ENCODE measurements around the gene SHISA2. TPM values are rescaled to one million over a fixed set of nuclear protein-coding genes. Genes with fewer than 3 reads are reported as not detected.
A peak's percentile ranks its signal among the peaks of the same experiment; 100 is the strongest.
"Not testable (repeated sequence)": the region's sequence is repeated elsewhere in the genome, so short reads cannot be mapped to it uniquely, and the experiment has no call there.

Gene SHISA2
- 10 to 100 TPM; 13.2 to 20.1 TPM for total RNA-seq
- 1 to 10 TPM in 1 of 2 donors, under 1 TPM in 1; 0.68 to 4.4 TPM for polyA plus RNA-seq
- long read RNA-seq, donor 1, transcript SHISA2-201 (2 exons, 2,860 nt): major isoform, 35 of 35 reads
- long read RNA-seq, donor 1, partial matches to known transcripts: 0 of 35 reads
- long read RNA-seq, donor 1, other reads (novel, unspliced or antisense): 0 of 35 reads
- long read RNA-seq, donor 2, transcript SHISA2-201 (2 exons, 2,860 nt): major isoform, 9 of 9 reads
- long read RNA-seq, donor 2, partial matches to known transcripts: 0 of 9 reads
- long read RNA-seq, donor 2, other reads (novel, unspliced or antisense): 0 of 9 reads
- long read RNA-seq, donor 3, transcript SHISA2-201 (2 exons, 2,860 nt): major isoform, 13 of 13 reads
- long read RNA-seq, donor 3, partial matches to known transcripts: 0 of 13 reads
- long read RNA-seq, donor 3, other reads (novel, unspliced or antisense): 0 of 13 reads
- long read RNA-seq, donor 4, transcript SHISA2-201 (2 exons, 2,860 nt): major isoform, 15 of 15 reads
- long read RNA-seq, donor 4, partial matches to known transcripts: 0 of 15 reads
- long read RNA-seq, donor 4, other reads (novel, unspliced or antisense): 0 of 15 reads
- long read RNA-seq, donor 5, transcript SHISA2-201 (2 exons, 2,860 nt): major isoform, 27 of 27 reads
- long read RNA-seq, donor 5, partial matches to known transcripts: 0 of 27 reads
- long read RNA-seq, donor 5, other reads (novel, unspliced or antisense): 0 of 27 reads

DNA sequence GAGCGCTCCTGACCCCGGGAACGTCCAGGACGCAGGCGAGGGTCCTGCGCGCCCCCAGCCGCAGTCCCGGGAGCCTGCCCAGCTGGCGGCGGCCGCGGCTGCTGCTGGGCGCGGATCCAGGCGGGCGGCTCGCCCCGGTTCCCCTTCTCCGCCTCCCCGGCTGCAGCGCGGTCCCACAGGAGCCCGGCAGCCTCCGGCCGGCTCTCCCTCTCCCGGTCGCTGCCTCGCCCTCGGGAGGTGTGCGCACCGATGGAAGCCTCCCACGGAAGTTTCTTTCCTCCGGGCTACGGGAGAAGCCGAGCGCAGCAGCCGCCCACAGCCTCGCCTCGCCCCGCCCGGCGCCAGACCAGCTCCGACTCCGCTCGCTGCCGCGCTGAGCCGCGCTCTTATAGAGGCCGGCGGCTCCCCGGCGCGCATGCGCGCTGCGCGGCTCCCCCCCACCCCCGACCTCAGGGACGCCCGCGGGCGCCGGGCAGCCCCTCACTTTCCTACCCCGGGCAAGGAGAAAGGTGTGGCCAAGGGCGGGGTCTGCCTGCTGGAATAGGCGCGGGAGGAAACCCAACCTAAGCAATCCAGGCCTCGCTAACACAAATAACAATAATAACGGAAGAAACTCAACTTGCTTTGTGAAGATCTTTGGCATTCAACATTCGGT lies at the start of gene SHISA2:
Gene SHISA2, minus strand, starts transcription at position 360 of the 655 bp plus-strand sequence. CDS start 1,041 bp downstream, outside the sequence.
- TF ChIP-seq, protein P1, sequence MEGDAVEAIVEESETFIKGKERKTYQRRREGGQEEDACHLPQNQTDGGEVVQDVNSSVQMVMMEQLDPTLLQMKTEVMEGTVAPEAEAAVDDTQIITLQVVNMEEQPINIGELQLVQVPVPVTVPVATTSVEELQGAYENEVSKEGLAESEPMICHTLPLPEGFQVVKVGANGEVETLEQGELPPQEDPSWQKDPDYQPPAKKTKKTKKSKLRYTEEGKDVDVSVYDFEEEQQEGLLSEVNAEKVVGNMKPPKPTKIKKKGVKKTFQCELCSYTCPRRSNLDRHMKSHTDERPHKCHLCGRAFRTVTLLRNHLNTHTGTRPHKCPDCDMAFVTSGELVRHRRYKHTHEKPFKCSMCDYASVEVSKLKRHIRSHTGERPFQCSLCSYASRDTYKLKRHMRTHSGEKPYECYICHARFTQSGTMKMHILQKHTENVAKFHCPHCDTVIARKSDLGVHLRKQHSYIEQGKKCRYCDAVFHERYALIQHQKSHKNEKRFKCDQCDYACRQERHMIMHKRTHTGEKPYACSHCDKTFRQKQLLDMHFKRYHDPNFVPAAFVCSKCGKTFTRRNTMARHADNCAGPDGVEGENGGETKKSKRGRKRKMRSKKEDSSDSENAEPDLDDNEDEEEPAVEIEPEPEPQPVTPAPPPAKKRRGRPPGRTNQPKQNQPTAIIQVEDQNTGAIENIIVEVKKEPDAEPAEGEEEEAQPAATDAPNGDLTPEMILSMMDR (IDR thresholded peaks at IDR 0.05; ENCODE audit: control extremely low read depth, extremely low read depth): no peak
- Histone ChIP-seq H3K9me3 (ENCODE audit: control insufficient read depth in 4 of 4, insufficient read depth in 3 of 4, low read length in 3 of 4) (peaks cover 0 to 4% (median 0%) of the 10 kb centered on the region in 4 donors), H3K4me1 (ENCODE audit: control insufficient read depth in 5 of 5, insufficient read depth in 5 of 5, low read length in 5 of 5) (peaks cover 0 to 28% (median 4%) of the 10 kb centered on the region in 5 donors), H3K27ac (ENCODE audit: low read depth in 1 of 2, low read length in 1 of 2) (peak within 1 kb of the TSS in 1 of 2 donors; percentile 38), H3K27me3 (ENCODE audit: control insufficient read depth in 3 of 3, insufficient read depth in 3 of 3, low read length in 2 of 3) (no peaks in the 10 kb centered on the region), H3K36me3 (ENCODE audit: control insufficient read depth in 4 of 4, insufficient read depth in 4 of 4, low read length in 4 of 4) (peaks cover 0 to 17% (median 3%) of the 10 kb centered on the region in 4 donors), H3K9ac (ENCODE audit: insufficient read depth in 1 of 2, low read length in 2 of 2) (peak within 1 kb of the TSS in 1 of 2 donors; percentile 38), H3K4me3 (peak within 1 kb of the TSS; percentile 35)
- ATAC-seq (ENCODE audit: insufficient read depth, low FRiP score) (peak; percentile 79), DNase-seq (peak; percentile 84 to 85 (median 85))
- 2% methylated on average over 48 to 72 of the region's 72 CpGs for WGBS, 2 donors

DNA sequence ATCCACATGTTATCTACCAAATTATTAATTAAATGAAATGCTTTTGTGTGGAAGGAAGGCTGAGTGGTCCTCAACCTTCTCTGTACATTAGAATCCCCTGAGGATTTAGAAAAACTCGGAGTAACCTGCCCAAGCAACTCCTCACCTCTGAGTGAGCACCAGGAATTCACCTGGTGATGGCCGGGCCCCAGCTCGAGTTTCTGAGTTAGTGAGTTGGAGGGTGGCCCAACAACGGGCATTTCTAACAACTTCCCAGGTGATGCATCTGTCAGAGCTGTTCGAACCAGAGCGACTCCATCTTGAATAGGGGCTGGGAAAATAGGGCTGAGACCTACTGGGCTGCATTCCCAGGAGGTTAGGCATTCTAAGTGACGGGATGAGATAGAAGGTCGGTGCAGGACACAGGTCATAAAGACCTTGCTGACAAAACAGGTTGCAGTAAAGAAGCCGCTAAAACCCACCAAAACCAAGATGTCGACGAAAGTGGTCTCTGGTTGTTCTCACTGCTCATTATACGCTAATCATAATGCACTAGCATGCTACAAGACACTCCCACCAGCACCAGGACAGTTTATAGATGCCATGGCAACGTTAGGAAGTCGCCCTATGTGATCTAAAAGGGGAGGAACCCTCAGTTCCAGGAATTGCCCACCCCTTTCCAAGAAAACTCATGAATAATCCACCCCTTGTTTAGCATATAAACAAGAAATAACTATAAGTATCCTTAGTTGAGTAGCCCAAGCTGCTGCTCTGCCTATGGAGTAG lies 44.2 kb upstream of the SHISA2 start:
- DNase-seq (no peak), ATAC-seq (ENCODE audit: insufficient read depth, low FRiP score) (no peak)
- Histone ChIP-seq H3K9me3 (ENCODE audit: control insufficient read depth in 4 of 4, insufficient read depth in 3 of 4, low read length in 3 of 4) (peaks cover 0 to 4% (median 1%) of the 10 kb centered on the region in 4 donors), H3K4me1 (ENCODE audit: control insufficient read depth in 5 of 5, insufficient read depth in 5 of 5, low read length in 5 of 5) (no peaks in the 10 kb centered on the region), H3K27me3 (ENCODE audit: control insufficient read depth in 3 of 3, insufficient read depth in 3 of 3, low read length in 2 of 3) (no peaks in the 10 kb centered on the region), H3K27ac (ENCODE audit: low read depth in 1 of 2, low read length in 1 of 2) (no peak overlapping the region), H3K9ac (ENCODE audit: insufficient read depth in 1 of 2, low read length in 2 of 2) (no peak overlapping the region), H3K4me3 (no peak overlapping the region), H3K36me3 (ENCODE audit: control insufficient read depth in 4 of 4, insufficient read depth in 4 of 4, low read length in 4 of 4) (no peaks in the 10 kb centered on the region)
- WGBS, 2 donors: 75 to 76% methylated on average over 14 of the region's 14 CpGs
- TF ChIP-seq, protein P1 (IDR thresholded peaks at IDR 0.05; ENCODE audit: control extremely low read depth, extremely low read depth): no peak

DNA sequence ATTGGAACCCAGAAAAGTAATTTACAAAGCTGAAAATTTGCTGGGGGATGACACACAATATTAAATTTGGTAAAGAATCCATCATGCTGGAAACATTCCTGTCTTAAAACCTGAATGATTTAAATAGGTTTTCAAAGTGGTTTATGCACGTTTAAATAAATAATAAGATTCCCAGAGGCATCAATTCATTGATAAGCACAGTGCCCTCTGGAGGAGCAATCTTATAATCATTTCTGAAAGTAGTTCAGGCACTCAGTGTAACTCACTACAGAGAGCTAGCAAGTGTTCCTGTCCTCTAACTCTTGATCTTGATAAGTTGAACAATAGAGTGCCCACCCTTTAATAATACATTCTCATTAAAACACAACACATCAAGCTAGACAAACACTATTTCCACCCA lies 43.5 kb upstream of the SHISA2 start:
- H3K36me3 ChIP-seq (ENCODE audit: control insufficient read depth in 4 of 4, insufficient read depth in 4 of 4, low read length in 4 of 4): no peaks in the 10 kb centered on the region
- peaks cover 0 to 2% (median 0%) of the 10 kb centered on the region in 4 donors for H3K9me3 ChIP-seq (ENCODE audit: control insufficient read depth in 4 of 4, insufficient read depth in 3 of 4, low read length in 3 of 4)
- H3K27ac ChIP-seq (ENCODE audit: low read depth in 1 of 2, low read length in 1 of 2): no peak overlapping the region
- 28 to 29% methylated on average over 1 of the region's 1 CpG for WGBS, 2 donors
- TF ChIP-seq, protein P1 (IDR thresholded peaks at IDR 0.05; ENCODE audit: control extremely low read depth, extremely low read depth): no peak
- H3K27me3 ChIP-seq (ENCODE audit: control insufficient read depth in 3 of 3, insufficient read depth in 3 of 3, low read length in 2 of 3): no peaks in the 10 kb centered on the region
- no peak for DNase-seq
- H3K4me3 ChIP-seq: no peak overlapping the region
- H3K4me1 ChIP-seq (ENCODE audit: control insufficient read depth in 5 of 5, insufficient read depth in 5 of 5, low read length in 5 of 5): no peaks in the 10 kb centered on the region
- ATAC-seq (ENCODE audit: insufficient read depth, low FRiP score): no peak
- no peak overlapping the region for H3K9ac ChIP-seq (ENCODE audit: insufficient read depth in 1 of 2, low read length in 2 of 2)

DNA sequence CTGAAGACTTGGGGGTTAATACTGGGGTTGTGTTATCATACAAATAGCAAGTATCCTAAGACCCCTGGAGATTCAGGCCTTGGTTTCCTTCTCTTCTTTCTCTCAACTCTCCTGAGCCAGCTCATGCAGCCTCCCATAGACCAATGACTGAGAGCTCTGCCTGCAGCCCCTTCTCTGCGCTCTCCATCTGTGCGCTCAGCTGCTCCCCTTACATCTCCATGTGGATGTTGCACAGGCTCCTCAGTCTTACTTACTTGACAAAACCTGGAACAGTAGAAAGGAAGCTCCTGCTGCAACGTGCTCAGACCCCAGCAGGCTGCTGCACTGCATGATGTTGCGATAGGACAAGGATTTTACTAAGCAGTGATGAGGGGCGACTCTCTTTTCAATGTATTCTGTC lies 25.0 kb upstream of the SHISA2 start:
- not testable (repeated sequence) for H3K27ac ChIP-seq (ENCODE audit: low read depth in 1 of 2, low read length in 1 of 2); H3K4me1 ChIP-seq (ENCODE audit: control insufficient read depth in 5 of 5, insufficient read depth in 5 of 5, low read length in 5 of 5); ATAC-seq (ENCODE audit: insufficient read depth, low FRiP score); H3K4me3 ChIP-seq; H3K9ac ChIP-seq (ENCODE audit: insufficient read depth in 1 of 2, low read length in 2 of 2); H3K27me3 ChIP-seq (ENCODE audit: control insufficient read depth in 3 of 3, insufficient read depth in 3 of 3, low read length in 2 of 3); DNase-seq; H3K9me3 ChIP-seq (ENCODE audit: control insufficient read depth in 4 of 4, insufficient read depth in 3 of 4, low read length in 3 of 4); H3K36me3 ChIP-seq (ENCODE audit: control insufficient read depth in 4 of 4, insufficient read depth in 4 of 4, low read length in 4 of 4)
- whole genome bisulfite sequencing, 2 donors: 79 to 82% methylated on average over 5 of the region's 5 CpGs
